Glutamatergic neuron (in vitro differentiated cells): ENCODE results near the gene DENND4B. TPM values are rescaled to one million over a fixed set of nuclear protein-coding genes. Genes with fewer than 3 reads are reported as not detected.
A peak's percentile ranks its signal among the peaks of the same experiment; 100 is the strongest.

Experiments
- DNase-seq: peaks from one replicate; pipeline ENCODE4 v3.0.0; 2022
- H3K27ac Mint-ChIP-seq: one replicate; pipeline ENCODE4 v1.8.0; 2020; ENCODE audit warnings: mild to moderate bottlenecking, mixed read lengths, inconsistent platforms; ENCODE audit not compliant: unreplicated experiment
- H3K27me3 Mint-ChIP-seq: one replicate; pipeline ENCODE4 v1.8.0; 2020; ENCODE audit warnings: mild to moderate bottlenecking, moderate library complexity, mixed read lengths, inconsistent platforms; ENCODE audit not compliant: unreplicated experiment
- H3K36me3 Mint-ChIP-seq: one replicate; pipeline ENCODE4 v1.8.0; 2020; ENCODE audit warnings: mild to moderate bottlenecking, mixed read lengths, inconsistent platforms; ENCODE audit not compliant: unreplicated experiment
- H3K4me1 Mint-ChIP-seq: one replicate; pipeline ENCODE4 v1.8.0; 2020; ENCODE audit warnings: mild to moderate bottlenecking, low read depth, mixed read lengths, inconsistent platforms; ENCODE audit not compliant: unreplicated experiment
- H3K4me3 Mint-ChIP-seq: one replicate; pipeline ENCODE4 v1.8.0; 2020; ENCODE audit warnings: mild to moderate bottlenecking, mixed read lengths, inconsistent platforms; ENCODE audit not compliant: unreplicated experiment
- H3K9me3 Mint-ChIP-seq: one replicate; pipeline ENCODE4 v1.8.0; 2020; ENCODE audit warnings: mild to moderate bottlenecking, moderate library complexity, mixed read lengths, inconsistent platforms; ENCODE audit not compliant: unreplicated experiment
- total RNA-seq: library from RNA; stranded (reverse); fragmentation: NEBNext Ultra II Directional; extraction: Animal tissue kit (Norgen Biotek cat#: 25700); gene quantifications from one replicate; pipeline ENCODE4 v1.2.1, GENCODE V29; 2021; ENCODE audit not compliant: unreplicated experiment
- TF ChIP-seq, protein P1 (sequence below): fragments of 200-600 bp; sonication (generic); IDR thresholded peaks from one replicate; pipeline ENCODE4 v1.5.0; 2021; ENCODE audit not compliant: partially characterized antibody, unreplicated experiment

Gene DENND4B
- total RNA-seq, 1 donor from 2014 or later = 72.9 TPM

- Mint-ChIP-seq H3K27ac (no peak overlapping the region), H3K4me3 (no peak overlapping the region), H3K36me3 (no peaks in the 10 kb centered on the region), H3K4me1 (peaks cover 3% of the 10 kb centered on the region), H3K9me3 (peaks cover 4% of the 10 kb centered on the region), H3K27me3 (peaks cover 5% of the 10 kb centered on the region)
- no peak for DNase-seq
- TF ChIP-seq, protein P1, sequence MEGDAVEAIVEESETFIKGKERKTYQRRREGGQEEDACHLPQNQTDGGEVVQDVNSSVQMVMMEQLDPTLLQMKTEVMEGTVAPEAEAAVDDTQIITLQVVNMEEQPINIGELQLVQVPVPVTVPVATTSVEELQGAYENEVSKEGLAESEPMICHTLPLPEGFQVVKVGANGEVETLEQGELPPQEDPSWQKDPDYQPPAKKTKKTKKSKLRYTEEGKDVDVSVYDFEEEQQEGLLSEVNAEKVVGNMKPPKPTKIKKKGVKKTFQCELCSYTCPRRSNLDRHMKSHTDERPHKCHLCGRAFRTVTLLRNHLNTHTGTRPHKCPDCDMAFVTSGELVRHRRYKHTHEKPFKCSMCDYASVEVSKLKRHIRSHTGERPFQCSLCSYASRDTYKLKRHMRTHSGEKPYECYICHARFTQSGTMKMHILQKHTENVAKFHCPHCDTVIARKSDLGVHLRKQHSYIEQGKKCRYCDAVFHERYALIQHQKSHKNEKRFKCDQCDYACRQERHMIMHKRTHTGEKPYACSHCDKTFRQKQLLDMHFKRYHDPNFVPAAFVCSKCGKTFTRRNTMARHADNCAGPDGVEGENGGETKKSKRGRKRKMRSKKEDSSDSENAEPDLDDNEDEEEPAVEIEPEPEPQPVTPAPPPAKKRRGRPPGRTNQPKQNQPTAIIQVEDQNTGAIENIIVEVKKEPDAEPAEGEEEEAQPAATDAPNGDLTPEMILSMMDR = no peak
Measured at GRCh38 chr1:153932156-153933131, 14.1 kb downstream of the DENND4B start.

- Mint-ChIP-seq H3K27me3 (peaks cover 5% of the 10 kb centered on the region), H3K27ac (no peak overlapping the region), H3K4me1 (peaks cover 3% of the 10 kb centered on the region), H3K4me3 (no peak overlapping the region), H3K9me3 (peaks cover 4% of the 10 kb centered on the region), H3K36me3 (no peaks in the 10 kb centered on the region)
- no peak for DNase-seq
- TF ChIP-seq, protein P1 = no peak
Measured at GRCh38 chr1:153929981-153930948, 16.3 kb downstream of the DENND4B start.

DNA sequence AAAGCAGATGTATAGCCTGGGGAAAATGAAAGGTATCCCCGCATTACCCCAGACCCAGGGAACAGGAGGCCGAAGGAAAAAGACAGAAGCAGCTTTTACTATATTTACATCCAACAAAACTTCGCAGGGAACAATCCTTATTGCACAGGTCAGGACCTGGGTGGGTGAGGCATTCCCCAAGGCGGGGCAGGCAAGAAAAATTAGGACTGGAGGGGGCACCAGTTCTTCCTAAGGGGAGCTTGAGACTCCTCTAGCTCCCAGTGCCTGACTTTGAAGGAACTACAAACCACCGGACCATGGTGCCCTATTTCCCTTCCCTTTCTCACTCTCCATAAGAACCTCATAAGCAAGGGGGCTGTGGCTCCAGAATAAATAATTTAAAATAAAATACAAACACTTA, 17.1 kb downstream of the DENND4B start:
- DNase-seq = no peak
- Mint-ChIP-seq H3K9me3 (peaks cover 2% of the 10 kb centered on the region), H3K27ac (no peak overlapping the region), H3K27me3 (peaks cover 3% of the 10 kb centered on the region), H3K4me3 (no peak overlapping the region), H3K4me1 (peaks cover 3% of the 10 kb centered on the region), H3K36me3 (no peaks in the 10 kb centered on the region)
- TF ChIP-seq, protein P1 = no peak

DNA sequence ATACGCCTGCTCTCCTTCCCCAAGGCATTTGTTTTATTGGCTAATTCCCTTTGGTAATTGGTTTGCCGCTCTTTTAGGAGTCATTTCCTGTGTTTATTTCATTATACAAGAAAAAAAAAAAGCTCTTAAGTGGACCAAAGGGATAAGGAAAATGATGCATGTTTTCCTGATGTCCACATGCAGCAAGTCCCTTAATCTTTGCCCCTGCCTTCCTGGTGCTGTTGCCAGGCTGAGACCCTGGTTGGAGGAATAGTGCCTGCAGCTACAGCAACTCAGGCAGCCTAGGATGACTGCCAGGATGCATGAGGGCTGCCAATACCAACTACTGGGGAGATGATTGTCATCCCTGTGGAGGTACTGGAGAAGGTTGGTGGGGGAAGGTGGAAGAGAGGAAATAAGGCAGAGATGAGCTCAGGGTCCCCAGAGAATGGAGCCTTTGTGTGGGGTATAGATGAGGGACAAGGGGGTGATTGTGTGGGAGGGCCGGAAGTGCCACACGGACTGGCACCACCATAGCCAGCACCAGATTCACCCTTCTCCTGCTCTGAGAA, 17.7 kb downstream of the DENND4B start:
- Mint-ChIP-seq H3K36me3 (no peaks in the 10 kb centered on the region), H3K9me3 (peaks cover 2% of the 10 kb centered on the region), H3K4me3 (no peak overlapping the region), H3K27ac (peak overlapping the region; percentile 52), H3K4me1 (peaks cover 3% of the 10 kb centered on the region), H3K27me3 (peaks cover 3% of the 10 kb centered on the region)
- no peak for DNase-seq
- TF ChIP-seq, protein P1 = no peak
